ENCODE data around the gene TYW5.

DNA sequence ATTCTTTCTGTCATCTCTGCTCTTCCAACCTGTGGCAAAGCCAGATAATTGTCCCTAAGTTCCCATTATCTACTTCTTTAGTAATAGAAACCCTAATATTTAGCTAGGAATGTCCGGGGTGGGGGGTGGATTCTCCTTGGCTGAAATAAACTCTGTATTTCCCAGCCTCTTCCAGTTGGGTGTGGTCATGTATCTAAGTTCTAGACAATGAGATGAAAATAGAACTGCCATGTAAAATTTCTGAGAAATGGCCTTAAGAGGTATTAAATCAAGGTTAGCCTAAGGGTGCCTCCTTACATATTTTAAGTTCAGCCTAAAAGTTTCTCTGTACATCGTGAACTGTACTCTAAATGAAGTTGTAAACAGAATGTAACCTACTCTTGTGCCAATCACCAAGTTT lies 39.6 kb upstream of the TYW5 start:
- TF ChIP-seq, protein P1, sequence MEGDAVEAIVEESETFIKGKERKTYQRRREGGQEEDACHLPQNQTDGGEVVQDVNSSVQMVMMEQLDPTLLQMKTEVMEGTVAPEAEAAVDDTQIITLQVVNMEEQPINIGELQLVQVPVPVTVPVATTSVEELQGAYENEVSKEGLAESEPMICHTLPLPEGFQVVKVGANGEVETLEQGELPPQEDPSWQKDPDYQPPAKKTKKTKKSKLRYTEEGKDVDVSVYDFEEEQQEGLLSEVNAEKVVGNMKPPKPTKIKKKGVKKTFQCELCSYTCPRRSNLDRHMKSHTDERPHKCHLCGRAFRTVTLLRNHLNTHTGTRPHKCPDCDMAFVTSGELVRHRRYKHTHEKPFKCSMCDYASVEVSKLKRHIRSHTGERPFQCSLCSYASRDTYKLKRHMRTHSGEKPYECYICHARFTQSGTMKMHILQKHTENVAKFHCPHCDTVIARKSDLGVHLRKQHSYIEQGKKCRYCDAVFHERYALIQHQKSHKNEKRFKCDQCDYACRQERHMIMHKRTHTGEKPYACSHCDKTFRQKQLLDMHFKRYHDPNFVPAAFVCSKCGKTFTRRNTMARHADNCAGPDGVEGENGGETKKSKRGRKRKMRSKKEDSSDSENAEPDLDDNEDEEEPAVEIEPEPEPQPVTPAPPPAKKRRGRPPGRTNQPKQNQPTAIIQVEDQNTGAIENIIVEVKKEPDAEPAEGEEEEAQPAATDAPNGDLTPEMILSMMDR (IDR thresholded peaks at IDR 0.05) = no peak
- TF ChIP-seq ZNF232 (CRISPR knock-in tag; IDR thresholded peaks at IDR 0.05) (no peak), ZNF396 (CRISPR knock-in tag; IDR thresholded peaks at IDR 0.05; ENCODE audit: borderline replicate concordance) (no peak), RELA (CRISPR knock-in tag; IDR thresholded peaks at IDR 0.05; ENCODE audit: borderline replicate concordance) (no peak), TCF7 (CRISPR knock-in tag; IDR thresholded peaks at IDR 0.05; ENCODE audit: low read depth) (no peak), ATF1 (CRISPR knock-in tag; IDR thresholded peaks at IDR 0.05) (no peak), JUN (CRISPR knock-in tag; IDR thresholded peaks at IDR 0.05) (no peak), ZNF671 (CRISPR knock-in tag; IDR thresholded peaks at IDR 0.05) (no peak), NR3C1 (CRISPR knock-in tag; conservative IDR thresholded peaks at IDR 0.05; ENCODE audit: low read depth) (no peak), ZNF121 (CRISPR knock-in tag; IDR thresholded peaks at IDR 0.05) (no peak), FOXJ3 (CRISPR knock-in tag; IDR thresholded peaks at IDR 0.05; ENCODE audit: borderline replicate concordance) (no peak)
- TF ChIP-seq, protein P2, sequence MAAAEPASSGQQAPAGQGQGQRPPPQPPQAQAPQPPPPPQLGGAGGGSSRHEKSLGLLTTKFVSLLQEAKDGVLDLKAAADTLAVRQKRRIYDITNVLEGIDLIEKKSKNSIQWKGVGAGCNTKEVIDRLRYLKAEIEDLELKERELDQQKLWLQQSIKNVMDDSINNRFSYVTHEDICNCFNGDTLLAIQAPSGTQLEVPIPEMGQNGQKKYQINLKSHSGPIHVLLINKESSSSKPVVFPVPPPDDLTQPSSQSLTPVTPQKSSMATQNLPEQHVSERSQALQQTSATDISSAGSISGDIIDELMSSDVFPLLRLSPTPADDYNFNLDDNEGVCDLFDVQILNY (CRISPR knock-in tag; IDR thresholded peaks at IDR 0.05) = no peak
- TF ChIP-seq, protein P3, sequence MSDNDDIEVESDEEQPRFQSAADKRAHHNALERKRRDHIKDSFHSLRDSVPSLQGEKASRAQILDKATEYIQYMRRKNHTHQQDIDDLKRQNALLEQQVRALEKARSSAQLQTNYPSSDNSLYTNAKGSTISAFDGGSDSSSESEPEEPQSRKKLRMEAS (CRISPR knock-in tag; IDR thresholded peaks at IDR 0.05) = no peak
- TF ChIP-seq, protein P4, sequence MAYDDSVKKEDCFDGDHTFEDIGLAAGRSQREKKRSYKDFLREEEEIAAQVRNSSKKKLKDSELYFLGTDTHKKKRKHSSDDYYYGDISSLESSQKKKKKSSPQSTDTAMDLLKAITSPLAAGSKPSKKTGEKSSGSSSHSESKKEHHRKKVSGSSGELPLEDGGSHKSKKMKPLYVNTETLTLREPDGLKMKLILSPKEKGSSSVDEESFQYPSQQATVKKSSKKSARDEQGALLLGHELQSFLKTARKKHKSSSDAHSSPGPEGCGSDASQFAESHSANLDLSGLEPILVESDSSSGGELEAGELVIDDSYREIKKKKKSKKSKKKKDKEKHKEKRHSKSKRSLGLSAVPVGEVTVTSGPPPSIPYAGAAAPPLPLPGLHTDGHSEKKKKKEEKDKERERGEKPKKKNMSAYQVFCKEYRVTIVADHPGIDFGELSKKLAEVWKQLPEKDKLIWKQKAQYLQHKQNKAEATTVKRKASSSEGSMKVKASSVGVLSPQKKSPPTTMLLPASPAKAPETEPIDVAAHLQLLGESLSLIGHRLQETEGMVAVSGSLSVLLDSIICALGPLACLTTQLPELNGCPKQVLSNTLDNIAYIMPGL (CRISPR knock-in tag; IDR thresholded peaks at IDR 0.05) = no peak

All from WTC11 (cell line).